Neuronal stem cell (in vitro differentiated cells): ENCODE data around the gene TMEM88.

ENCODE experiments used
- DNase-seq: peaks from one replicate; pipeline ENCODE4 v3.0.0-alpha.2; 2013; ENCODE audit warnings: low spot score
- H2AFZ ChIP-seq: one replicate; pipeline ENCODE4 v1.6.1; 2013; ENCODE audit warnings: mild to moderate bottlenecking, low read length, inconsistent platforms
- H2AK5ac ChIP-seq: 2 replicates; pipeline ENCODE4 v1.6.1; 2013; ENCODE audit warnings: low read depth, mild to moderate bottlenecking, inconsistent platforms, low read length, moderate library complexity, mixed read lengths
- H2BK120ac ChIP-seq: 2 replicates; pipeline ENCODE4 v1.6.1; 2013; ENCODE audit warnings: low read depth, mild to moderate bottlenecking, inconsistent platforms, low read length, moderate library complexity, mixed read lengths
- H2BK12ac ChIP-seq: one replicate; pipeline ENCODE4 v1.6.1; 2013; ENCODE audit warnings: low read length, inconsistent platforms
- H2BK15ac ChIP-seq: 2 replicates; pipeline ENCODE4 v1.6.1; 2013; ENCODE audit warnings: mild to moderate bottlenecking, low read length, inconsistent platforms, mixed read lengths
- H2BK5ac ChIP-seq: one replicate; pipeline ENCODE4 v1.6.1; 2013; ENCODE audit warnings: inconsistent platforms, mild to moderate bottlenecking, low read length, moderate library complexity
- H3K14ac ChIP-seq: one replicate; pipeline ENCODE4 v1.6.1; 2013; ENCODE audit warnings: low read length, inconsistent platforms
- H3K18ac ChIP-seq: 2 replicates; pipeline ENCODE4 v1.6.1; 2013; ENCODE audit warnings: low read length, inconsistent platforms
- H3K23ac ChIP-seq: 2 replicates; pipeline ENCODE4 v1.6.1; 2013; ENCODE audit warnings: low read depth, mild to moderate bottlenecking, mixed read lengths, low read length, inconsistent platforms; ENCODE audit not compliant: poor library complexity
- H3K27ac ChIP-seq: replicated peaks from 3 replicates; pipeline ENCODE4 v1.5.1; 2013; ENCODE audit warnings: low read length, inconsistent platforms
- H3K27me3 ChIP-seq, 3 experiments: 2 replicates each; pipeline ENCODE4 v1.6.1; 2013; ENCODE audit warnings: low read length in 3 of 3, mild to moderate bottlenecking in 2 of 3, inconsistent platforms in 1 of 3, low read depth in 1 of 3, mixed read lengths in 1 of 3, moderate library complexity in 1 of 3; ENCODE audit not compliant: control insufficient read depth in 3 of 3, insufficient read depth in 3 of 3
- H3K36me3 ChIP-seq, 2 donors: replicated peaks in 1 of 2; 2 replicates each; pipeline ENCODE4 v1.6.1; 2013; ENCODE audit warnings: low read length in 2 of 2; ENCODE audit not compliant: control insufficient read depth in 2 of 2, insufficient read depth in 2 of 2
- H3K4ac ChIP-seq: 2 replicates; pipeline ENCODE4 v1.6.1; 2013; ENCODE audit warnings: inconsistent platforms, mild to moderate bottlenecking, low read length, moderate library complexity
- H3K4me1 ChIP-seq, 2 donors: 1 replicate in 1 of 2; 2 replicates in 1 of 2; pipeline ENCODE4 v1.6.1; 2013; ENCODE audit warnings: low read length in 2 of 2, low read depth in 1 of 2; ENCODE audit not compliant: control insufficient read depth in 2 of 2, insufficient read depth in 1 of 2
- H3K4me2 ChIP-seq: one replicate; pipeline ENCODE4 v1.6.1; 2013; ENCODE audit warnings: mild to moderate bottlenecking, low read length, inconsistent platforms; ENCODE audit not compliant: insufficient read depth, poor library complexity, severe bottlenecking
- H3K4me3 ChIP-seq, 2 donors: 2 replicates each; pipeline ENCODE4 v1.5.1; 2013; ENCODE audit warnings: low read length in 2 of 2, mild to moderate bottlenecking in 2 of 2, inconsistent platforms in 1 of 2, moderate library complexity in 1 of 2
- H3K79me1 ChIP-seq: one replicate; pipeline ENCODE4 v1.6.1; 2013; ENCODE audit warnings: low read depth, mild to moderate bottlenecking, inconsistent platforms, low read length, moderate library complexity
- H3K9ac ChIP-seq: one replicate; pipeline ENCODE4 v1.6.1; 2013; ENCODE audit warnings: mild to moderate bottlenecking, low read depth, low read length, inconsistent platforms; ENCODE audit not compliant: poor library complexity
- H3K9me3 ChIP-seq, 2 donors: replicated peaks in 1 of 2; 2 replicates each; pipeline versions ENCODE3 to v1.6.1; 2013; ENCODE audit warnings: low read length in 2 of 2, mild to moderate bottlenecking in 2 of 2, inconsistent platforms in 1 of 2, low read depth in 1 of 2, mixed read lengths in 1 of 2, moderate library complexity in 1 of 2; ENCODE audit not compliant: control insufficient read depth in 2 of 2, insufficient read depth in 1 of 2
- H4K8ac ChIP-seq: one replicate; pipeline ENCODE4 v1.6.1; 2013; ENCODE audit warnings: low read depth, mild to moderate bottlenecking, inconsistent platforms, low read length, moderate library complexity
- H4K91ac ChIP-seq: one replicate; pipeline ENCODE4 v1.6.1; 2013; ENCODE audit warnings: low read length, low read depth, mild to moderate bottlenecking, inconsistent platforms; ENCODE audit not compliant: poor library complexity
- whole genome bisulfite sequencing, 2 donors: extraction: QIAGEN DNeasy Blood & Tissue Kit; methylation state at CpG; one replicate each; pipeline ENCODE4 v1.1.7; 2013; ENCODE audit warnings: missing lambda C conversion rate in 2 of 2, mixed read lengths in 1 of 2; ENCODE audit not compliant: insufficient read length in 2 of 2, insufficient replicate concordance in 1 of 2; ENCODE audit errors: extremely low coverage in 2 of 2; 5-methylcytosine and 5-hydroxymethylcytosine counted together

TMEM88 gene

GRCh38 chr17:7894226-7894625 is 39.4 kb downstream of the TMEM88 start:
- no peak overlapping the region for H3K4me3 ChIP-seq
- H2BK120ac ChIP-seq: no peak overlapping the region
- no CpG with 5 or more reads among the region's 9 CpGs for WGBS, 2 donors
- H3K4me1 ChIP-seq: peaks cover 5 to 7% of the 10 kb centered on the region in 2 donors
- H2AK5ac ChIP-seq: no peak overlapping the region
- H2BK5ac ChIP-seq: no peak overlapping the region
- H3K27me3 ChIP-seq: no peaks in the 10 kb centered on the region
- no peak for DNase-seq
- H3K18ac ChIP-seq: no peak overlapping the region
- H3K4ac ChIP-seq: no peak overlapping the region
- no peak overlapping the region for H3K9ac ChIP-seq
- no peak overlapping the region for H3K23ac ChIP-seq
- no peak overlapping the region for H4K8ac ChIP-seq
- H2AFZ ChIP-seq: no peak overlapping the region
- H3K9me3 ChIP-seq: no peaks in the 10 kb centered on the region
- no peak overlapping the region for H2BK15ac ChIP-seq
- no peaks in the 10 kb centered on the region for H3K79me1 ChIP-seq
- no peak overlapping the region for H4K91ac ChIP-seq
- H3K14ac ChIP-seq: no peak overlapping the region
- H3K36me3 ChIP-seq: peaks cover 16 to 87% of the 10 kb centered on the region in 2 donors
- H2BK12ac ChIP-seq: no peak overlapping the region
- no peak overlapping the region for H3K27ac ChIP-seq
- no peak overlapping the region for H3K4me2 ChIP-seq

GRCh38 chr17:7894866-7895265 is 40.0 kb downstream of the TMEM88 start:
- no peak overlapping the region for H3K4ac ChIP-seq
- DNase-seq: no peak
- no peak overlapping the region for H2AK5ac ChIP-seq
- no peak overlapping the region for H3K27ac ChIP-seq
- no peaks in the 10 kb centered on the region for H3K9me3 ChIP-seq
- H3K79me1 ChIP-seq: no peaks in the 10 kb centered on the region
- no peak overlapping the region for H3K9ac ChIP-seq
- peaks cover under 1 to 1% of the 10 kb centered on the region in 2 donors for H3K4me1 ChIP-seq
- H3K23ac ChIP-seq: no peak overlapping the region
- H3K18ac ChIP-seq: no peak overlapping the region
- no peak overlapping the region for H2BK120ac ChIP-seq
- H2BK5ac ChIP-seq: no peak overlapping the region
- no CpG with 5 or more reads among the region's 8 CpGs for WGBS, 2 donors
- no peak overlapping the region for H2AFZ ChIP-seq
- no peak overlapping the region for H3K4me3 ChIP-seq
- H3K14ac ChIP-seq: no peak overlapping the region
- H4K91ac ChIP-seq: no peak overlapping the region
- no peak overlapping the region for H4K8ac ChIP-seq
- no peak overlapping the region for H3K4me2 ChIP-seq
- no peak overlapping the region for H2BK12ac ChIP-seq
- H2BK15ac ChIP-seq: no peak overlapping the region
- peaks cover 19 to 90% of the 10 kb centered on the region in 2 donors for H3K36me3 ChIP-seq
- no peaks in the 10 kb centered on the region for H3K27me3 ChIP-seq

DNA sequence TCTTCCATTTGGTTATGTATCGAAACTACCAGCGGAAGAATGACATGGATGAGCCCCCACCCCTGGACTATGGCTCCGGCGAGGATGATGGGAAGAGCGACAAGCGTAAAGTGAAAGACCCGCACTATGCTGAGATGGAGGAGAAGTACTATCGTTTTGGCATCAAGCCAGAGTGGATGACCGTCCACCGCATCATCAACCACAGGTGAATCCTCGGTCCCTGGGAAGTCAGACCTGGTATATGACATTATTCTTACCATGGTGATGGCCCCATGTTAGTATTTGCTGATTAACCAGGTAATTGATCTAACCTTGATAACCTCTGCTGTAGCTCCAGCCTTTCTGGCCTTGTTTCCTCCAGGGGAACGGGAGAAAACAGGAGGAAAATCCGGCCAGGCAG is 42.2 kb downstream of the TMEM88 start:
- no peak overlapping the region for H3K23ac ChIP-seq
- H3K9ac ChIP-seq: no peak overlapping the region
- DNase-seq: no peak
- no peaks in the 10 kb centered on the region for H3K4me1 ChIP-seq
- H2BK5ac ChIP-seq: no peak overlapping the region
- H3K18ac ChIP-seq: no peak overlapping the region
- H2BK120ac ChIP-seq: no peak overlapping the region
- no CpG with 5 or more reads among the region's 13 CpGs for WGBS, 2 donors
- no peak overlapping the region for H2AK5ac ChIP-seq
- no peaks in the 10 kb centered on the region for H3K27me3 ChIP-seq
- no peaks in the 10 kb centered on the region for H3K79me1 ChIP-seq
- H3K9me3 ChIP-seq: no peaks in the 10 kb centered on the region
- H3K27ac ChIP-seq: no peak overlapping the region
- H2BK15ac ChIP-seq: no peak overlapping the region
- H3K14ac ChIP-seq: no peak overlapping the region
- no peak overlapping the region for H2AFZ ChIP-seq
- peaks cover 16 to 89% of the 10 kb centered on the region in 2 donors for H3K36me3 ChIP-seq
- H3K4me2 ChIP-seq: no peak overlapping the region
- H4K91ac ChIP-seq: no peak overlapping the region
- no peak overlapping the region for H3K4me3 ChIP-seq
- H4K8ac ChIP-seq: no peak overlapping the region
- H3K4ac ChIP-seq: no peak overlapping the region
- no peak overlapping the region for H2BK12ac ChIP-seq

DNA sequence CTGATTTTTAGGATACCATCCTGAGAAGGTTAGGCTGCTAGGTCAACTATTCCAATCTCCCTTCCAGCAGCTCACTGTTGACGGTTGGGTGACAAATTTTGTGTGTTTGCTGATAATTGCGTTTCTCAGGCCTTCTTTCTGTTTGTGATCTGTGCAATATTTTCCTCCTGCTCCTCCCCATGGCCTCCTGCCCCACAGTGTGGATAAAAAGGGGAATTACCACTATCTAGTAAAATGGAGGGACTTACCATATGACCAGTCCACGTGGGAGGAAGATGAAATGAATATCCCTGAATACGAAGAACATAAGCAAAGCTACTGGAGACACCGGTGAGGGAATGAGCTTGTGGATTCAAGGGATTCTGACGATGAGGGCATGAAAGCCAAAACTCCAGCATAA is 42.9 kb downstream of the TMEM88 start:
- no CpG with 5 or more reads among the region's 6 CpGs for WGBS, 2 donors

More for the DNA sequence above, 42.9 kb downstream of the TMEM88 start:
- H3K14ac ChIP-seq: no peak overlapping the region
- H2AFZ ChIP-seq: no peak overlapping the region
- H3K36me3 ChIP-seq: peaks cover 16 to 91% of the 10 kb centered on the region in 2 donors
- no peak overlapping the region for H3K27ac ChIP-seq
- no peak overlapping the region for H4K91ac ChIP-seq
- no peaks in the 10 kb centered on the region for H3K9me3 ChIP-seq
- no peak overlapping the region for H3K4me3 ChIP-seq
- no peak overlapping the region for H2BK120ac ChIP-seq
- DNase-seq: no peak
- H2BK12ac ChIP-seq: no peak overlapping the region
- H4K8ac ChIP-seq: no peak overlapping the region
- H3K9ac ChIP-seq: no peak overlapping the region
- no peaks in the 10 kb centered on the region for H3K79me1 ChIP-seq
- H2AK5ac ChIP-seq: no peak overlapping the region
- no peak overlapping the region for H3K4ac ChIP-seq
- peaks cover 0 to under 1% of the 10 kb centered on the region in 2 donors for H3K4me1 ChIP-seq
- no peak overlapping the region for H3K4me2 ChIP-seq
- H3K18ac ChIP-seq: no peak overlapping the region
- H3K27me3 ChIP-seq: no peaks in the 10 kb centered on the region
- no peak overlapping the region for H2BK5ac ChIP-seq
- no peak overlapping the region for H2BK15ac ChIP-seq
- H3K23ac ChIP-seq: no peak overlapping the region
